NCI-H1930 (cell line): ENCODE measurements around the gene MAPT.

Experiments
- DNase-seq, 2 experiments: peaks; one replicate each; lab custom pipeline; 2025; lab: John Stamatoyannopoulos, UW

MAPT gene

GRCh38 chr17:45973946-45974859 lies 79.8 kb downstream of the MAPT start:
- no peak for DNase-seq

- no peak for DNase-seq
Measured at GRCh38 chr17:45974916-45975630, 80.7 kb downstream of the MAPT start.

GRCh38 chr17:45975640-45976295 lies 81.4 kb downstream of the MAPT start:
- no peak for DNase-seq

GRCh38 chr17:45976391-45976754 lies 82.0 kb downstream of the MAPT start:
- no peak for DNase-seq

GRCh38 chr17:45976755-45977505 lies 82.6 kb downstream of the MAPT start:
- no peak for DNase-seq

GRCh38 chr17:45977506-45977824 lies 83.1 kb downstream of the MAPT start:
- DNase-seq, result no peak

GRCh38 chr17:45977976-45978626 lies 83.7 kb downstream of the MAPT start:
- no peak for DNase-seq

GRCh38 chr17:45979137-45979536 lies 84.8 kb downstream of the MAPT start:
- no peak for DNase-seq

- DNase-seq, result no peak
Measured at GRCh38 chr17:45980855-45981254, 86.5 kb downstream of the MAPT start.

GRCh38 chr17:45981306-45981705 lies 87.0 kb downstream of the MAPT start:
- DNase-seq, result no peak

GRCh38 chr17:45982791-45983613 lies 88.6 kb downstream of the MAPT start:
- DNase-seq, result no peak

- DNase-seq, result no peak
Measured at GRCh38 chr17:45983614-45984310, 89.4 kb downstream of the MAPT start.

- no peak for DNase-seq
Measured at GRCh38 chr17:45984368-45984767, 90.0 kb downstream of the MAPT start.

GRCh38 chr17:45985447-45985846 lies 91.1 kb downstream of the MAPT start:
- no peak for DNase-seq

GRCh38 chr17:45986056-45986455 lies 91.7 kb downstream of the MAPT start:
- DNase-seq, result no peak

- DNase-seq, result no peak
Measured at GRCh38 chr17:45987706-45988105, 93.4 kb downstream of the MAPT start.

- DNase-seq, result no peak
Measured at GRCh38 chr17:45989759-45990158, 95.4 kb downstream of the MAPT start.

- DNase-seq, result no peak
Measured at GRCh38 chr17:45990886-45991285, 96.5 kb downstream of the MAPT start.

GRCh38 chr17:45991341-45991740 lies 97.0 kb downstream of the MAPT start:
- no peak for DNase-seq

GRCh38 chr17:45992175-45992574 lies 97.8 kb downstream of the MAPT start:
- no peak for DNase-seq
